Activated CD8-positive, alpha-beta T cell treated with anti-CD3 and anti-CD28 coated beads for 36 hours (primary cell): ENCODE data around the gene LPGAT1. TPM values are rescaled to one million over a fixed set of nuclear protein-coding genes. Genes with fewer than 3 reads are reported as not detected.

ENCODE experiments used
- ATAC-seq: fragments of 200-7000 bp; cut with Tn5 transposase; one replicate; pipeline ENCODE4 v1.10.0; 2021; ENCODE audit warnings: mild to moderate bottlenecking, moderate library complexity
- CTCF ChIA-PET: fragments of 350-600 bp; sonication (Branson Sonifier 250); formaldehyde crosslinking; loops from one replicate; lab custom pipeline; 2021; ENCODE audit warnings: antibody characterized with exemption; lab: Charles Lee
- POLR2A ChIA-PET: fragments of 350-600 bp; sonication (Branson Sonifier 250); formaldehyde crosslinking; loops from one replicate; lab custom pipeline; 2021; ENCODE audit warnings: antibody characterized with exemption; lab: Charles Lee
- DNase-seq: peaks from one replicate; pipeline ENCODE4 v3.0.0-alpha.2; 2020
- H3K27ac Mint-ChIP-seq: one replicate; pipeline ENCODE4 v1.8.0; 2021; ENCODE audit warnings: mild to moderate bottlenecking, mixed read lengths
- H3K27me3 Mint-ChIP-seq: one replicate; pipeline ENCODE4 v1.8.0; 2021; ENCODE audit warnings: mixed read lengths
- H3K36me3 Mint-ChIP-seq: one replicate; pipeline ENCODE4 v1.8.0; 2021; ENCODE audit warnings: low read depth, mixed read lengths
- H3K4me1 Mint-ChIP-seq: one replicate; pipeline ENCODE4 v1.8.0; 2021; ENCODE audit warnings: low read depth, mixed read lengths
- H3K4me3 Mint-ChIP-seq: one replicate; pipeline ENCODE4 v1.8.0; 2021; ENCODE audit warnings: mild to moderate bottlenecking, moderate library complexity, mixed read lengths
- H3K9me3 Mint-ChIP-seq: one replicate; pipeline ENCODE4 v1.8.0; 2021; ENCODE audit warnings: mixed read lengths
- intact Hi-C: fragments of 100-400 bp; cut with micrococcal nuclease; formaldehyde crosslinking; loops from one replicate; pipeline ENCODE4 v1.10.0; 2022
- total RNA-seq, 2 experiments: library from RNA; stranded (reverse); gene quantifications; one replicate each; pipeline ENCODE4 v1.2.3, GENCODE V29; 2021
- TF ChIP-seq, protein P1 (sequence below): fragments of 200-600 bp; IDR thresholded peaks from one replicate; pipeline ENCODE4 v1.8.0; 2022; ENCODE audit warnings: antibody characterized with exemption, mild to moderate bottlenecking

Gene LPGAT1
- total RNA-seq, 2 experiments from 2014 or later = 16.5 to 16.7 TPM

DNA sequence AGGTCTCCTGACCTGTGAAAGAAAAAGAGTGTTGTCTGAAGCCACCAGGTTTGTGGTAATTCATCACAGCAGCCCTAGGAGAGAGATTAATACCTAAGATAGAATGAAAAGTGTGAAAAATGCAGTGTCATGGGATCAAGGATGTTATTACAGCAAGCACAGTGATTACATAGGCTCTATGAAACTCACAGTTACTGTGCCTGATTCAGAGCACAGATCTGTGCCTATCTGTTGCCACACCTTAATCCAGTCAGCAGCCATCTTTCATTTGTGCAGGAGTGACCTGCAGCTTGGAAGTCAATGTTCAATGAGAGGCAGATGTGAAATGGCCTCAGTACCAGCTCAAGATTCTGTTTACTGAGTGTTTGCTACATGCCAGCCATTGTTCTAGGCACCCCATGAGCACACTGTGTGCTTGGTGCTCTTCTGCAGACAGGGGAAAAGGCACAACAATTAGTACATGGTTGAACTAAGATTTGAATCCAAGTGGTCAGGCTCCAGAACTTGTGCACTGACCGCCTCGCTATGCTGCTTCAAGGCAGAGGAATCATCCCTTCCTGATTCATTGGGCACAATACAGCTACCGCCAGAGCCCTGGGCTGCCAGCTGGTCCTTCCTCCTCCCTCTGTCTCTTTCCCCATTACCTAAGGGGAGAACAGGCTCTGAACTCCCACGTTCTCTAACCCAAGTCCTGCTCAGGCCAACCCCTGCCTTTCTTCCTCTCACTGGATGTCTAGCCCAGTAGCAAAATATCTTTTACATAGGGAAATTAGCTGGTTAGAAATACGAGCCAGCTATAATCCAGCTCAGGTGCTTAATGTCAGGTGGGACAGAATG is 98.9 kb downstream of the LPGAT1 start:
- peaks cover 5% of the 10 kb centered on the region for H3K4me1 Mint-ChIP-seq
- POLR2A ChIA-PET = interaction anchor here (0.8 kb wide), 1 partner anchor 10 kb away, joined by 3 read pairs; no protein-coding TSS in a partner anchor
- no peaks in the 10 kb centered on the region for H3K36me3 Mint-ChIP-seq
- no peak overlapping the region for H3K4me3 Mint-ChIP-seq
- ATAC-seq (no peak), DNase-seq (no peak)
- CTCF ChIA-PET = interaction anchor here (3.5 kb wide), 1 partner anchor 33 kb away, joined by 15 read pairs; no protein-coding TSS in a partner anchor
- H3K9me3 Mint-ChIP-seq = no peaks in the 10 kb centered on the region
- H3K27ac Mint-ChIP-seq = no peak overlapping the region
- H3K27me3 Mint-ChIP-seq = no peaks in the 10 kb centered on the region
- intact Hi-C loops = no loop called here
- TF ChIP-seq, protein P1, sequence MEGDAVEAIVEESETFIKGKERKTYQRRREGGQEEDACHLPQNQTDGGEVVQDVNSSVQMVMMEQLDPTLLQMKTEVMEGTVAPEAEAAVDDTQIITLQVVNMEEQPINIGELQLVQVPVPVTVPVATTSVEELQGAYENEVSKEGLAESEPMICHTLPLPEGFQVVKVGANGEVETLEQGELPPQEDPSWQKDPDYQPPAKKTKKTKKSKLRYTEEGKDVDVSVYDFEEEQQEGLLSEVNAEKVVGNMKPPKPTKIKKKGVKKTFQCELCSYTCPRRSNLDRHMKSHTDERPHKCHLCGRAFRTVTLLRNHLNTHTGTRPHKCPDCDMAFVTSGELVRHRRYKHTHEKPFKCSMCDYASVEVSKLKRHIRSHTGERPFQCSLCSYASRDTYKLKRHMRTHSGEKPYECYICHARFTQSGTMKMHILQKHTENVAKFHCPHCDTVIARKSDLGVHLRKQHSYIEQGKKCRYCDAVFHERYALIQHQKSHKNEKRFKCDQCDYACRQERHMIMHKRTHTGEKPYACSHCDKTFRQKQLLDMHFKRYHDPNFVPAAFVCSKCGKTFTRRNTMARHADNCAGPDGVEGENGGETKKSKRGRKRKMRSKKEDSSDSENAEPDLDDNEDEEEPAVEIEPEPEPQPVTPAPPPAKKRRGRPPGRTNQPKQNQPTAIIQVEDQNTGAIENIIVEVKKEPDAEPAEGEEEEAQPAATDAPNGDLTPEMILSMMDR = no peak

DNA sequence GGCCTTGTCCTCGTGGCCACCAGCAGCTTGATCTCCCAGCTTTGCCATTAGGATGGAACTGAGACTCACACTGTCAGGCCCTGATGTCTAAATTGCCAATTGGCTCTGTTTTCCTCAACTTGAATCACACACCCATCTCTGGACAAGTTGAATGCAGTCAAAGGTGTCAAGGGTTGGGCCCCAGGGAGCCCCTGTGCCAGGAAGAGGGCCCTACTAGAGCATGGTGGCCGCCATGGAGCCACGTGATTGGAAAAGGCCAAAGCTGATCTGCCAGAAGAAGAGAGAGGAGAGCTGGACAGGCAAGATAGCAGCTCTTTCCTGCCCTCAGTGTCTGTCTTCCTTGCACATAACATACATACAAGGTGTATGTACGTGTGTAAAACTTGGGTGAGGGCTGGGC is 100.2 kb downstream of the LPGAT1 start:
- no peak for ATAC-seq
- intact Hi-C loops = no loop called here
- ChIA-PET CTCF (no interaction called here), POLR2A (interaction anchor here (0.7 to 1.1 kb wide), 3 partner anchors 9 to 51 kb away, joined by 3 to 4 read pairs (median 3); no protein-coding TSS in a partner anchor)
- no peaks in the 10 kb centered on the region for H3K27me3 Mint-ChIP-seq
- H3K9me3 Mint-ChIP-seq = no peaks in the 10 kb centered on the region
- TF ChIP-seq, protein P1 = no peak
- DNase-seq = no peak
- no peak overlapping the region for H3K27ac Mint-ChIP-seq
- no peaks in the 10 kb centered on the region for H3K4me1 Mint-ChIP-seq
- no peaks in the 10 kb centered on the region for H3K36me3 Mint-ChIP-seq
- H3K4me3 Mint-ChIP-seq = no peak overlapping the region

- no peak for DNase-seq
- no peaks in the 10 kb centered on the region for H3K9me3 Mint-ChIP-seq
- H3K36me3 Mint-ChIP-seq = no peaks in the 10 kb centered on the region
- no peaks in the 10 kb centered on the region for H3K4me1 Mint-ChIP-seq
- POLR2A ChIA-PET = interaction anchor here (1.1 kb wide), 1 partner anchor 11 kb away, joined by 4 read pairs; no protein-coding TSS in a partner anchor
- CTCF ChIA-PET = interaction anchor here (1.2 kb wide), 1 partner anchor 92 kb away, joined by 3 read pairs; no protein-coding TSS in a partner anchor
- no peak for ATAC-seq
- H3K27me3 Mint-ChIP-seq = no peaks in the 10 kb centered on the region
- no peak overlapping the region for H3K27ac Mint-ChIP-seq
- H3K4me3 Mint-ChIP-seq = no peak overlapping the region
- intact Hi-C loops = no loop called here
- TF ChIP-seq, protein P1 = no peak
Observed at GRCh38 chr1:211729238-211729637, 101.3 kb downstream of the LPGAT1 start.

- Mint-ChIP-seq H3K27me3 (no peaks in the 10 kb centered on the region), H3K4me1 (no peaks in the 10 kb centered on the region), H3K4me3 (no peak overlapping the region), H3K9me3 (no peaks in the 10 kb centered on the region), H3K27ac (no peak overlapping the region), H3K36me3 (no peaks in the 10 kb centered on the region)
- ChIA-PET POLR2A (no interaction called here), CTCF (interaction anchor here (1.3 kb wide), 1 partner anchor 28 kb away, joined by 4 read pairs; no protein-coding TSS in a partner anchor)
- ATAC-seq = no peak
- DNase-seq = no peak
- TF ChIP-seq, protein P1 = no peak
- intact Hi-C loops = no loop called here
Observed at GRCh38 chr1:211726467-211726995, 104.0 kb downstream of the LPGAT1 start.
